GM13976 (cell line): ENCODE data around the gene ZFP42.

ENCODE experiments used
- DNase-seq: peaks from one replicate; pipeline ENCODE4 v3.0.0; 2012; ENCODE audit warnings: low spot score
- CTCF ChIP-seq: IDR thresholded peaks from 2 replicates; pipeline ENCODE4 v1.5.1; 2012; ENCODE audit warnings: borderline replicate concordance, mild to moderate bottlenecking; ENCODE audit not compliant: insufficient read depth; ENCODE audit errors: extremely low read depth, missing control alignments, control extremely low read depth
- in situ Hi-C: fragments of 300-500 bp; cut with MboI; formaldehyde crosslinking; loops from one replicate; pipeline ENCODE4 v1.12.0; 2022; ENCODE audit warnings: low sequenced_read_pairs, mixed read lengths, inconsistent platforms; ENCODE audit not compliant: unreplicated experiment

The ZFP42 gene

GRCh38 chr4:187995322-187996207, at the start of gene ZFP42:
ZFP42 (plus strand) TSS chr4:187995771; CDS start chr4:188002808, 7,037 bp downstream.
- in situ Hi-C loops: no loop called here
- TF ChIP-seq CTCF: no peak

GRCh38 chr4:187961171-187961570, 34.4 kb upstream of the ZFP42 start:
- no peak for TF ChIP-seq CTCF
- no peak for DNase-seq
- in situ Hi-C loops: no loop called here

More at GRCh38 chr4:187995322-187996207, at the start of gene ZFP42:
- DNase-seq: no peak

- in situ Hi-C loops: no loop called here
- no peak for DNase-seq
- no peak for TF ChIP-seq CTCF
These were observed 33.6 kb upstream of the ZFP42 start for GRCh38 chr4:187961961-187962360.

GRCh38 chr4:187962926-187963325, 32.6 kb upstream of the ZFP42 start:
- in situ Hi-C loops: no loop called here
- no peak for DNase-seq
- no peak for TF ChIP-seq CTCF

GRCh38 chr4:187965726-187966125, 29.8 kb upstream of the ZFP42 start:
- in situ Hi-C loops: no loop called here
- TF ChIP-seq CTCF: no peak
- DNase-seq: no peak

- TF ChIP-seq CTCF: no peak
- no peak for DNase-seq
- in situ Hi-C loops: no loop called here
These were observed 23.4 kb upstream of the ZFP42 start for GRCh38 chr4:187972135-187972534.

- in situ Hi-C loops: no loop called here
- TF ChIP-seq CTCF: no peak
- DNase-seq: no peak
These were observed 11.8 kb upstream of the ZFP42 start for GRCh38 chr4:187983746-187984145.
